ENCODE data around the gene MYO5A. TPM values are rescaled to one million over a fixed set of nuclear protein-coding genes. Genes with fewer than 3 reads are reported as not detected.
A peak's percentile ranks its signal among the peaks of the same experiment; 100 is the strongest.

MYO5A gene
- total and polyA plus RNA-seq, 2 donors (not counting 1 experiment from before 2014, with no cell fraction given): 32.9 to 41.9 TPM

DNA sequence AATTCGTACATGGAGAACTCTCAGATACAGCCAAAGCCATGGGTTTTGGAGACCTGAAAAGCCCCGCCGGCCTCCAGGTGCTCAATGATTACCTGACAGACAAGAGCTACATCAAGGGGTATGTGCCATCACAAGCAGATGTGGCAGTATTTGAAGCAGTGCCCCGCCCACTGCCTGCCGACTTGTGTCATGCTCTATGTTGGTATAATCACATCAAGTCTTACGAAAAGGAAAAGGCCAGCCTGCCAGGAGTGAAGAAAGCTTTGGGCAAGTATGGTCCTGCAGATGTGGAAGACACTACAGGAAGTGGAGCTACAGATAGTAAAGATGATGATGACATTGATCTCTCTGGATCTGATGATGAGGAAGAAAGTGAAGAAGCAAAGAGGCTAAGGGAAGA is 23.5 kb downstream of the MYO5A start:
- TF ChIP-seq, protein P1, sequence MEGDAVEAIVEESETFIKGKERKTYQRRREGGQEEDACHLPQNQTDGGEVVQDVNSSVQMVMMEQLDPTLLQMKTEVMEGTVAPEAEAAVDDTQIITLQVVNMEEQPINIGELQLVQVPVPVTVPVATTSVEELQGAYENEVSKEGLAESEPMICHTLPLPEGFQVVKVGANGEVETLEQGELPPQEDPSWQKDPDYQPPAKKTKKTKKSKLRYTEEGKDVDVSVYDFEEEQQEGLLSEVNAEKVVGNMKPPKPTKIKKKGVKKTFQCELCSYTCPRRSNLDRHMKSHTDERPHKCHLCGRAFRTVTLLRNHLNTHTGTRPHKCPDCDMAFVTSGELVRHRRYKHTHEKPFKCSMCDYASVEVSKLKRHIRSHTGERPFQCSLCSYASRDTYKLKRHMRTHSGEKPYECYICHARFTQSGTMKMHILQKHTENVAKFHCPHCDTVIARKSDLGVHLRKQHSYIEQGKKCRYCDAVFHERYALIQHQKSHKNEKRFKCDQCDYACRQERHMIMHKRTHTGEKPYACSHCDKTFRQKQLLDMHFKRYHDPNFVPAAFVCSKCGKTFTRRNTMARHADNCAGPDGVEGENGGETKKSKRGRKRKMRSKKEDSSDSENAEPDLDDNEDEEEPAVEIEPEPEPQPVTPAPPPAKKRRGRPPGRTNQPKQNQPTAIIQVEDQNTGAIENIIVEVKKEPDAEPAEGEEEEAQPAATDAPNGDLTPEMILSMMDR (conservative IDR thresholded peaks at IDR 0.05 in 1 of 2, IDR thresholded peaks at IDR 0.05 in 1 of 2; ENCODE audit: low read depth in 1 of 2, low read length in 2 of 2): no peak
- no peak for TF ChIP-seq EZH2 (IDR thresholded peaks at IDR 0.05; ENCODE audit: low read length, missing control alignments)
- Histone ChIP-seq H3K79me2 (ENCODE audit: control insufficient read depth, insufficient read depth, low read length) (peaks cover 5% of the 10 kb centered on the region), H3K9me3 (ENCODE audit: control insufficient read depth, insufficient read depth, low read depth, low read length) (no peaks in the 10 kb centered on the region), H3K27ac (ENCODE audit: insufficient read depth, low read length) (no peak overlapping the region), H3K4me3 (replicated peaks in 1 of 4; ENCODE audit: control extremely low read depth in 1 of 4, insufficient read depth in 1 of 4, low read depth in 3 of 4, low read length in 4 of 4) (no peak overlapping the region), H3K36me3 (ENCODE audit: control insufficient read depth, insufficient read depth, low read length) (no peaks in the 10 kb centered on the region), H3K27me3 (ENCODE audit: control insufficient read depth, insufficient read depth, low read length) (no peaks in the 10 kb centered on the region), H2AFZ (ENCODE audit: low read length) (no peak overlapping the region), H4K20me1 (ENCODE audit: control insufficient read depth, extremely low read depth, insufficient read depth, low read length) (no peaks in the 10 kb centered on the region), H3K4me2 (ENCODE audit: extremely low read depth, insufficient read depth, low read length) (no peak overlapping the region), H3K4me1 (ENCODE audit: control insufficient read depth, extremely low read depth, insufficient read depth, low read length) (peaks cover 2% of the 10 kb centered on the region), H3K9ac (ENCODE audit: insufficient read depth, low read length) (no peak overlapping the region)
- no peak for DNase-seq (ENCODE audit: low read depth in 2 of 2)

DNA sequence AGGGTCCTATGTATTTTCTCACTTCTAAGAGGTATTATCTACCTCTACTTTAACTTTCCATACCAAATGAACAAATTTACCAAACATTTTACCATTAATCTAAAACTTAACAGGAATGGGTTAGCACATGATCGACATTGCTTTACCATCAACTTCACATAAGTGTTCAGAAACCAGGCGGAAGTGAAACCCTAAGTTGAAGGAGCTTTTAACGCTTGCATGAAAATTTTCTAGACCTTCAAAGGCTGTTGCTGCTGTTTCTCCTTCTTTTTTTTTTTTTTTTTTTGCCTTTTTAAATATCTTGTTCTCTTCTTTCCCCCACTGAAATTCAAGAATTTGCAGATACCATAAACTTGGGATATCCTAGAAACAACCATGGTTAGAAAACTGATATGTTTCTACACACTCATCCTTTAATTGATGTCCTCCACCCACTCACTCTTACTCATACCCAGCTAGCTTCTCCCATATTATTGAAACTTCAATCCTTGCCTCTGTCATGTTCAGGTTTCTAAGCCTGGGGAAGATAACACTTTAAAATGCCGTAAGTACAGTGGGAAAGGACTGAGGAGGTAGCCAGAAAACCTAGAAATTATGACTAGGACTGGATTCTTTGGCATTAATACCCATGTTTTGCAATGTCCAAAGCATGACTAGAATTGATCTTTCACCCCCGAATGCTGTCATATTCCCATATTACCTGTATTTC is 24.7 kb downstream of the MYO5A start:
- H3K79me2 ChIP-seq (ENCODE audit: control insufficient read depth, insufficient read depth, low read length): peaks cover 8% of the 10 kb centered on the region
- peaks cover 4% of the 10 kb centered on the region for H3K4me1 ChIP-seq (ENCODE audit: control insufficient read depth, extremely low read depth, insufficient read depth, low read length)
- no peak overlapping the region for H2AFZ ChIP-seq (ENCODE audit: low read length)
- H3K27ac ChIP-seq (ENCODE audit: insufficient read depth, low read length): no peak overlapping the region
- no peaks in the 10 kb centered on the region for H3K9me3 ChIP-seq (ENCODE audit: control insufficient read depth, insufficient read depth, low read depth, low read length)
- TF ChIP-seq, protein P1 (conservative IDR thresholded peaks at IDR 0.05 in 1 of 2, IDR thresholded peaks at IDR 0.05 in 1 of 2; ENCODE audit: low read depth in 1 of 2, low read length in 2 of 2): no peak
- no peak for TF ChIP-seq EZH2 (IDR thresholded peaks at IDR 0.05; ENCODE audit: low read length, missing control alignments)
- H3K27me3 ChIP-seq (ENCODE audit: control insufficient read depth, insufficient read depth, low read length): no peaks in the 10 kb centered on the region
- H3K9ac ChIP-seq (ENCODE audit: insufficient read depth, low read length): no peak overlapping the region
- no peaks in the 10 kb centered on the region for H4K20me1 ChIP-seq (ENCODE audit: control insufficient read depth, extremely low read depth, insufficient read depth, low read length)
- H3K36me3 ChIP-seq (ENCODE audit: control insufficient read depth, insufficient read depth, low read length): no peaks in the 10 kb centered on the region
- H3K4me2 ChIP-seq (ENCODE audit: extremely low read depth, insufficient read depth, low read length): no peak overlapping the region
- no peak overlapping the region for H3K4me3 ChIP-seq (replicated peaks in 1 of 4; ENCODE audit: control extremely low read depth in 1 of 4, insufficient read depth in 1 of 4, low read depth in 3 of 4, low read length in 4 of 4)
- DNase-seq (ENCODE audit: low read depth in 2 of 2): peak in 1 of 2 donors; percentile 84

DNA sequence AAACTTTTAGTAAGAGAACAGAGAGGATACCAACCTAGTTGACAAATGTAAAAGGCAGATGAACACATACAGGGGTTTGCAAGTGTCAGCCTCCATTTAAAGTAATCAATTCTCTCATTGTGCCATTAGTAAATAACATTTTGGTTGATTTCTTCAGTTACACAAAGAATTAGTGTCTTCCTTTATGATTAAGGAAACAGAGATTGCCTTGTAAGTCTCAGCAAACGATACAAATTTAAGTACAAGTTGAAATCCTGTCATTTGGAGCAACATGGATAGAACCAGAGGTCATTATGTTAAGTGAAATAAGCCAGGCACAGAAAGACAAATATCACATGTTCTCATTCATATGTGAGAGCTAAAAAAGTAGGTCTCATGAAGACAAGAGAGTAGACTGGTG is 26.1 kb downstream of the MYO5A start:
- no peak for TF ChIP-seq EZH2 (IDR thresholded peaks at IDR 0.05; ENCODE audit: low read length, missing control alignments)
- no peak overlapping the region for H3K9ac ChIP-seq (ENCODE audit: insufficient read depth, low read length)
- no peaks in the 10 kb centered on the region for H4K20me1 ChIP-seq (ENCODE audit: control insufficient read depth, extremely low read depth, insufficient read depth, low read length)
- peaks cover 4% of the 10 kb centered on the region for H3K4me1 ChIP-seq (ENCODE audit: control insufficient read depth, extremely low read depth, insufficient read depth, low read length)
- no peak for DNase-seq (ENCODE audit: low read depth in 2 of 2)
- H3K79me2 ChIP-seq (ENCODE audit: control insufficient read depth, insufficient read depth, low read length): peaks cover 8% of the 10 kb centered on the region
- H3K4me2 ChIP-seq (ENCODE audit: extremely low read depth, insufficient read depth, low read length): no peak overlapping the region
- no peak overlapping the region for H3K27ac ChIP-seq (ENCODE audit: insufficient read depth, low read length)
- H3K36me3 ChIP-seq (ENCODE audit: control insufficient read depth, insufficient read depth, low read length): no peaks in the 10 kb centered on the region
- no peaks in the 10 kb centered on the region for H3K27me3 ChIP-seq (ENCODE audit: control insufficient read depth, insufficient read depth, low read length)
- H2AFZ ChIP-seq (ENCODE audit: low read length): no peak overlapping the region
- H3K4me3 ChIP-seq (replicated peaks in 1 of 4; ENCODE audit: control extremely low read depth in 1 of 4, insufficient read depth in 1 of 4, low read depth in 3 of 4, low read length in 4 of 4): no peak overlapping the region
- H3K9me3 ChIP-seq (ENCODE audit: control insufficient read depth, insufficient read depth, low read depth, low read length): no peaks in the 10 kb centered on the region

Measured in fibroblast of lung (primary cell).